ENCODE results near the gene STIMATE.

Gene STIMATE

DNA sequence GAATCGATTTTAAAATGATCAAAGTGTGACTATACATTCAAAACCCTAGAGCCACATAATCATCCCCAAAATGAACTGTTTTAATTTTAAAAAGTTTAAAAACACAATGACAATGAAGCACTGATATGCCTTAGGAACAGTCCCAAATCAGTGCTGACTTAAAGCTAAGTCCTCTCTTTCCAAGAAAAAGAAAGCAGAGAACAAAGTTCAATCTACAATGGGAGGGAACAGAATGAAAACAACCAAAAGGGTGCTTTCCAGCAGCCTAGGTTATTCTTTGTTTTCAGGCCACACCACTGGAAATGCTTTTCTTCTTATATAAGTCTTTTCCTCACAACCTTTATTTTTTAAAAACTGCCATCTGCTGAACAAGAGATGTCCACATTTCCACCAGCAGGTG, 7.2 kb upstream of the STIMATE start:
- no peak for TF ChIP-seq TRIM28 (IDR thresholded peaks at IDR 0.05; ENCODE audit: borderline replicate concordance, low read length)
- Histone ChIP-seq H3K36me3 (ENCODE audit: control insufficient read depth in 2 of 2, insufficient read depth in 1 of 2, low read length in 2 of 2) (peaks cover 0 to 38% of the 10 kb centered on the region in 2 experiments; a peak in 1 of 3 replicates), H3K9me3 (ENCODE audit: control insufficient read depth, insufficient read depth, low read depth, low read length) (no peaks in the 10 kb centered on the region), H3K4me3 (ENCODE audit: low read depth, low read length) (no peak overlapping the region), H3K27ac (ENCODE audit: extremely low read depth, low read depth, low read length) (no peak overlapping the region), H3K4me1 (ENCODE audit: control insufficient read depth, insufficient read depth, low read length) (no peaks in the 10 kb centered on the region)
- ChIA-PET CTCF (no interaction called here), POLR2A (no interaction called here)

DNA sequence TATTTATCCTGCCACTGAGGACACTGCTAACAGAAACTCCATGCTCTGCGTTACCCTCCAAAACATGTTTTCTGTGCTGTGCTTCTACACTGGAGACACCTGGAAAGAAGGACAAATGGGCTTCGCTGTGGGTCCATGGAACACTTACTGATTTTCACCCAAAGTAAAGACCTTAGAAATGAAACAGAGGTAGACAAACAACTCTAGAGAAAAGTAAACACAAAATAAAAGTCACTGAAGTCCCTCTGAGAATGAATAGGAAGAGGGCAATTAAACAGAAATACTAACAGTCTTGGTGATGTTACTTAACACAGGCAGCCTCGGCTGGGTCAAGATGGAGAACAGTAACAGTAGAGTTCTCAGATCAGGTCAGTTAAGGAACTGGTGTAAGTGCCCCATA, 6.7 kb upstream of the STIMATE start:
- POLR2A ChIA-PET = no interaction called here

DNA sequence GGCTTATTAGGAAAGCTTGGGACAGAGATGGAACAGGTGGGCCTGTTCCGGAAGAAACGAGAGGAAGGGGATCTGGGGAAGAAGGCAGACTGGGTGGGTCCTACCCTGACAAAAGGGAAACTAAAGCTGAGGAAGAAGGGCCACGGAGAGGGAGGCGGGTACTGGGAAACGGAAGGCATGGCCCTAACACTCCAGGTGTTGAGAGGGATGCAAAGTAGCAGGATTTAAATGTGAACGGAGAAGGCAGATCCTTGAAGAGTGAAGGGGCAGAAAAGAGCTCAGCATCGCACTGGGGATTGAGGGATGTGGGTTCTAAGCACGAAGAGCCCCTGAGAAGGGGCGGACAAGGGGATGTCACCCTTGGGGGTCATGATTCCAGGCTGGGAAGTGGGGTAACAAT, 735 bp downstream of the STIMATE start:
- POLR2A ChIA-PET = no interaction called here
- H3K9me3 ChIP-seq (ENCODE audit: control insufficient read depth, insufficient read depth, low read depth, low read length) = no peaks in the 10 kb centered on the region
- H3K27ac ChIP-seq (ENCODE audit: extremely low read depth, low read depth, low read length) = no peak overlapping the region
- H3K4me1 ChIP-seq (ENCODE audit: control insufficient read depth, insufficient read depth, low read length) = no peaks in the 10 kb centered on the region
- CTCF ChIA-PET = interaction anchor here (0.7 kb wide), 1 partner anchor 40 kb away, joined by 3 read pairs; no protein-coding TSS in a partner anchor
- H3K36me3 ChIP-seq (ENCODE audit: control insufficient read depth in 2 of 2, insufficient read depth in 1 of 2, low read length in 2 of 2) = peaks cover 0 to 29% of the 10 kb centered on the region in 2 experiments; a peak in 1 of 3 replicates
- peak overlapping the region; percentile 66 for H3K4me3 ChIP-seq (ENCODE audit: low read depth, low read length)
- TF ChIP-seq ZNF768 (tag by site-specific recombination; IDR thresholded peaks at IDR 0.05) (no peak), ZBTB17 (tag by site-specific recombination; IDR thresholded peaks at IDR 0.05) (peak; percentile 65; the same call in 1 of the 2 replicates), ZNF341 (tag by site-specific recombination; IDR thresholded peaks at IDR 0.05; ENCODE audit: low read depth) (no peak), ZNF366 (tag by site-specific recombination; conservative IDR thresholded peaks at IDR 0.05) (peak; percentile 29; the same call in 1 of the 2 replicates), ZNF600 (tag by site-specific recombination; IDR thresholded peaks at IDR 0.05) (peak; percentile 53; the same call in 1 of the 2 replicates), SCRT2 (tag by site-specific recombination; IDR thresholded peaks at IDR 0.05) (peak; percentile 72), SP2 (tag by site-specific recombination; IDR thresholded peaks at IDR 0.05) (peak; percentile 67), ZNF335 (tag by site-specific recombination; conservative IDR thresholded peaks at IDR 0.05) (peak; percentile 83), SP3 (tag by site-specific recombination; IDR thresholded peaks at IDR 0.05) (0 out of 2 replicates have a peak, but pooled peaks have one; percentile 25), ZBTB20 (tag by site-specific recombination; IDR thresholded peaks at IDR 0.05) (0 out of 2 replicates have a peak, but pooled peaks have one; percentile 42)

More for the DNA sequence above, 6.7 kb upstream of the STIMATE start:
- peaks cover 0 to 38% of the 10 kb centered on the region in 2 experiments; a peak in 1 of 3 replicates for H3K36me3 ChIP-seq (ENCODE audit: control insufficient read depth in 2 of 2, insufficient read depth in 1 of 2, low read length in 2 of 2)
- no peak overlapping the region for H3K4me3 ChIP-seq (ENCODE audit: low read depth, low read length)
- TF ChIP-seq ZNF510 (tag by site-specific recombination; IDR thresholded peaks at IDR 0.05; ENCODE audit: insufficient replicate concordance) (no peak), ZNF311 (tag by site-specific recombination; IDR thresholded peaks at IDR 0.05; ENCODE audit: borderline replicate concordance) (no peak), REPIN1 (tag by site-specific recombination; IDR thresholded peaks at IDR 0.05; ENCODE audit: low read depth) (no peak), ZNF23 (tag by site-specific recombination; IDR thresholded peaks at IDR 0.05; ENCODE audit: borderline replicate concordance) (no peak), ZNF10 (tag by site-specific recombination; IDR thresholded peaks at IDR 0.05) (no peak), ZFP41 (tag by site-specific recombination; IDR thresholded peaks at IDR 0.05; ENCODE audit: borderline replicate concordance) (no peak), ZNF670 (tag by site-specific recombination; IDR thresholded peaks at IDR 0.05; ENCODE audit: low read depth) (no peak), SP3 (tag by site-specific recombination; IDR thresholded peaks at IDR 0.05) (no peak), ZNF239 (tag by site-specific recombination; IDR thresholded peaks at IDR 0.05) (no peak), ZNF2 (tag by site-specific recombination; IDR thresholded peaks at IDR 0.05) (no peak), ZNF221 (tag by site-specific recombination; IDR thresholded peaks at IDR 0.05; ENCODE audit: borderline replicate concordance) (no peak), ZNF707 (tag by site-specific recombination; IDR thresholded peaks at IDR 0.05) (no peak), ZNF610 (tag by site-specific recombination; IDR thresholded peaks at IDR 0.05; ENCODE audit: borderline replicate concordance) (no peak), ZNF169 (tag by site-specific recombination; IDR thresholded peaks at IDR 0.05) (no peak)
- TF ChIP-seq, protein P1, sequence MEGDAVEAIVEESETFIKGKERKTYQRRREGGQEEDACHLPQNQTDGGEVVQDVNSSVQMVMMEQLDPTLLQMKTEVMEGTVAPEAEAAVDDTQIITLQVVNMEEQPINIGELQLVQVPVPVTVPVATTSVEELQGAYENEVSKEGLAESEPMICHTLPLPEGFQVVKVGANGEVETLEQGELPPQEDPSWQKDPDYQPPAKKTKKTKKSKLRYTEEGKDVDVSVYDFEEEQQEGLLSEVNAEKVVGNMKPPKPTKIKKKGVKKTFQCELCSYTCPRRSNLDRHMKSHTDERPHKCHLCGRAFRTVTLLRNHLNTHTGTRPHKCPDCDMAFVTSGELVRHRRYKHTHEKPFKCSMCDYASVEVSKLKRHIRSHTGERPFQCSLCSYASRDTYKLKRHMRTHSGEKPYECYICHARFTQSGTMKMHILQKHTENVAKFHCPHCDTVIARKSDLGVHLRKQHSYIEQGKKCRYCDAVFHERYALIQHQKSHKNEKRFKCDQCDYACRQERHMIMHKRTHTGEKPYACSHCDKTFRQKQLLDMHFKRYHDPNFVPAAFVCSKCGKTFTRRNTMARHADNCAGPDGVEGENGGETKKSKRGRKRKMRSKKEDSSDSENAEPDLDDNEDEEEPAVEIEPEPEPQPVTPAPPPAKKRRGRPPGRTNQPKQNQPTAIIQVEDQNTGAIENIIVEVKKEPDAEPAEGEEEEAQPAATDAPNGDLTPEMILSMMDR (tag by site-specific recombination; IDR thresholded peaks at IDR 0.05) = no peak
- TF ChIP-seq, protein P2, sequence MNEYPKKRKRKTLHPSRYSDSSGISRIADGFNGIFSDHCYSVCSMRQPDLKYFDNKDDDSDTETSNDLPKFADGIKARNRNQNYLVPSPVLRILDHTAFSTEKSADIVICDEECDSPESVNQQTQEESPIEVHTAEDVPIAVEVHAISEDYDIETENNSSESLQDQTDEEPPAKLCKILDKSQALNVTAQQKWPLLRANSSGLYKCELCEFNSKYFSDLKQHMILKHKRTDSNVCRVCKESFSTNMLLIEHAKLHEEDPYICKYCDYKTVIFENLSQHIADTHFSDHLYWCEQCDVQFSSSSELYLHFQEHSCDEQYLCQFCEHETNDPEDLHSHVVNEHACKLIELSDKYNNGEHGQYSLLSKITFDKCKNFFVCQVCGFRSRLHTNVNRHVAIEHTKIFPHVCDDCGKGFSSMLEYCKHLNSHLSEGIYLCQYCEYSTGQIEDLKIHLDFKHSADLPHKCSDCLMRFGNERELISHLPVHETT (tag by site-specific recombination; IDR thresholded peaks at IDR 0.05) = no peak
- H3K4me1 ChIP-seq (ENCODE audit: control insufficient read depth, insufficient read depth, low read length) = no peaks in the 10 kb centered on the region
- CTCF ChIA-PET = no interaction called here
- H3K9me3 ChIP-seq (ENCODE audit: control insufficient read depth, insufficient read depth, low read depth, low read length) = no peaks in the 10 kb centered on the region
- H3K27ac ChIP-seq (ENCODE audit: extremely low read depth, low read depth, low read length) = no peak overlapping the region

Measured in HEK293 (cell line).